HG02759 (cell line): ENCODE data around the gene KRTAP5-4.
A peak's percentile ranks its signal among the peaks of the same experiment; 100 is the strongest.

ENCODE experiments used
- ATAC-seq: cut with Tn5 transposase; IDR thresholded peaks from one replicate; pipeline ENCODE4 v1.9.1; 2021; ENCODE audit warnings: mild to moderate bottlenecking, moderate library complexity; ENCODE audit not compliant: unreplicated experiment

Gene KRTAP5-4

GRCh38 chr11:1574238-1574932 is 47.6 kb downstream of the KRTAP5-4 start:
- ATAC-seq, result no peak

DNA sequence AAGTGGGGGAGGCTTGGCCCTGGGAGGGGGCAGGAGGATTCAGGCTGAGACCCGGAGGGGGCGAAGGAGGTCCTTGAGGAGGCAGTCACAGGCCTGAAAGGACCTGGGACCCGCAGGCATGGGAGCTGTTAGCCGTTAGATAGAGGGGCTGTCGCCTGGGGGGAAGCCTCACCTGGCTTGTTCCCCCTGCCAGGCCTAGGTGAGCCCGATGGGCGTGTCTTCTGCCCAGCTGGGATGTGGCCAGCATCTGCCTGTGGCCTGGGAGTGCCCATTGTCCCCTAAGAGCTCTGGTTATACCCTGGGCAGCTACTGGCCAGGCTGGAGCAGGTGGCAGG is 48.1 kb downstream of the KRTAP5-4 start:
- ATAC-seq, result no peak

DNA sequence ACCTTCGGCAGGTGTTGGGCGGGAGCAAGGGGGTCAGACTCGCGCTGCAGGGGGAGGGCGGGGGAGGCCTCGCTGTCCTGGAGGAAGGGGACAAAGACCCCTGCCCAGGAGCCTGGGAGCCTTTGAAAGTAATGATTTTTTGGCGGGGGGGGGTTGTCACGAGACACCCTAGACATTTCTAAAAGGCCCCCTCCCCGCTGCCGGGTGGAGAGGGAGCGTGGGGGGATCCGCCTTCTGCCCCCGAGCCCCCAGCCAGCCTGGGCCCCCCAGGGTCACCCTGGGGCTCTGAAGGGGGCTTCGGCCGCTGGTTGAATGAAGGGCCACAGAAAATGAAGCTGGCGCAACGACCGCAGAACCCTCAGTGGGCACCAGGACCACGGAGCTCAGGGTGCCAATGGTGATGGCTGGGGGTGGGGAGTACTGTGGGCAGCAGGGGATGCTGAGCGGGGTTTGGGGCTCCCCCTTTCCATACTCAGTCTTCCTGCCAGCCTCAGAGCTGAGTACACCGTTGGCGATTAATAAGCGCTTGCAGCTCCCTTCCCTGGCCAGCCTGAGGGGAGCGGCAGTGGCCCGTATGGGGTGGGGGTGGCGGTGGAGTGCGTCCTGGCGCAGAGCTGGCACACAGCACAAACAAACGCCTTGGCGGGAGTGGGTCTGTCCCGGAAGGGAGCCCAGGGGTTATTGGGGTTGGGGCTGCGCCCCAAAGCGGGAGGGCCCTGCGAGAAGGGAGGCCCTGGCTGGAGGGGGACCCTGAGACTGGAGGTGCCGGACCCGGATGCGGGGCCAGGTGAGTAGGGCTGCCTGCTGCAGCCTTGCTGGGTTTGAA is 48.6 kb downstream of the KRTAP5-4 start:
- ATAC-seq, result no peak

- peak; percentile 66 for ATAC-seq
These were observed 49.5 kb downstream of the KRTAP5-4 start, which contains the start of gene DUSP8 for GRCh38 chr11:1572197-1573076. Gene DUSP8 (minus strand): TSS chr11:1572271. CDS start chr11:1565826, 6,445 bp downstream.

DNA sequence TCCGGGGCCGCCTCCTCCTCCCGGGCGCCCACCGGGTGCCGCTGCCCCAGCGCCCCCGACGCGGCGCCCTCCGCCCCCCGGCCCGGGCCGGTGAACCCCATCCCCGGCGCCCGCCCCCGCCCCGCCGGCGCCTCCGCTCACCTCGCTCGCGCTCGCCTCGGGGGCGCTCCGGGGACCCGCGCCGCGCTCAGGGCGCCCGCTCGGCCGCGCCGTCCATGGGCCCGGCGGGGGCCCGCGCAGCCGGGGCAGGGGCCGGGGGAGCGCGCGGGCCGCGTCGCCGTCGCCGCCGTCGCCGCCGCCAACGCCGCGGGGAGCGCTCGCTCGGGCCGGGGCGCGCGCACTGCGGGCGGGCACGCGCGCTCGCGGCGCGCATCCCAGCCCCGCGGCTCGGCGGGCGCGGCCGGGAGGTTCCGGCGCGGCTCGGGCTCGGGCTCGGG is 50.2 kb downstream of the KRTAP5-4 start:
- ATAC-seq, result no peak
